HepG2 (cell line): ENCODE measurements around the gene GALNT15. TPM values are rescaled to one million over a fixed set of nuclear protein-coding genes. Genes with fewer than 3 reads are reported as not detected.

Source experiments
- ATAC-seq: fragments of 200-7000 bp; cut with Tn5 transposase; 3 replicates; pipeline ENCODE4 v1.9.1; 2020; ENCODE audit warnings: mild to moderate bottlenecking, moderate library complexity
- BruUV-seq: library from RNA; stranded (reverse); fragments of 400-500 nt; replicated peaks from 2 replicates; lab custom pipeline; 2021; lab: Mats Ljungman, UMichigan
- CTCF ChIA-PET: fragments of 300-600 bp; formaldehyde crosslinking; extraction: SDS; loops from one replicate; lab custom pipeline; 2021; ENCODE audit warnings: low total read pairs, inconsistent platforms, low intra/inter-chr PET ratio; lab: Yijun Ruan, JAX
- POLR2A ChIA-PET: fragments of 350-600 bp; sonication (Branson Sonifier 250); formaldehyde crosslinking; loops from one replicate; lab custom pipeline; 2020; ENCODE audit warnings: antibody characterized with exemption, inconsistent platforms; lab: Yijun Ruan, JAX
- DNase-seq: peaks from one replicate; pipeline ENCODE4 v3.0.0-alpha.2; 2015; ENCODE audit warnings: low spot score
- FAIRE-seq: peaks from 3 replicates; lab custom pipeline; 2011; peaks lifted over from hg19 to GRCh38; lab: Jason Lieb, UNC
- H2AFZ ChIP-seq: one replicate; pipeline ENCODE4 v1.6.1; 2011; ENCODE audit warnings: low read length, inconsistent platforms
- H3K27ac ChIP-seq: fragments of 300-600 bp; 3 replicates; pipeline ENCODE4 v1.8.0; 2011; ENCODE audit warnings: mixed run types, mild to moderate bottlenecking, mixed read lengths, low read length, inconsistent platforms; ENCODE audit not compliant: insufficient read depth; ENCODE audit errors: extremely low read length
- H3K27me3 ChIP-seq, 2 experiments: fragments of 200-600 bp in 1 of 2; 2 replicates in 1 of 2; 3 replicates in 1 of 2; pipeline versions ENCODE4 v1.6.0 to v1.8.0; 2011; ENCODE audit warnings: low read length in 2 of 2, mild to moderate bottlenecking in 2 of 2, moderate library complexity in 2 of 2, inconsistent platforms in 1 of 2; ENCODE audit not compliant: insufficient read depth in 2 of 2, control insufficient read depth in 1 of 2
- H3K36me3 ChIP-seq, 2 experiments: fragments of 200-600 bp in 1 of 2; replicated peaks in 1 of 2; 2 replicates in 1 of 2; 3 replicates in 1 of 2; pipeline versions ENCODE4 v1.5.1 to v1.8.0; 2011; ENCODE audit warnings: low read length in 2 of 2, inconsistent platforms in 1 of 2; ENCODE audit not compliant: insufficient read depth in 2 of 2, control insufficient read depth in 1 of 2
- H3K4me1 ChIP-seq: 2 replicates; pipeline ENCODE4 v1.5.1; 2012; ENCODE audit warnings: low read length, inconsistent platforms; ENCODE audit not compliant: insufficient read depth
- H3K4me2 ChIP-seq: 2 replicates; pipeline ENCODE4 v1.6.0; 2011; ENCODE audit warnings: low read depth, low read length, inconsistent platforms
- H3K4me3 ChIP-seq, 3 experiments: fragments of 200-600 bp in 1 of 3; sonication (generic), shearing (Covaris generic) in 1 of 3; replicated peaks in 1 of 3; 2 replicates each; pipeline ENCODE4 v1.5.1; 2011 to 2016; ENCODE audit warnings: low read length in 3 of 3, inconsistent platforms in 2 of 3, low read depth in 2 of 3, mild to moderate bottlenecking in 2 of 3, control low read depth in 1 of 3, mixed read lengths in 1 of 3; ENCODE audit not compliant: insufficient read depth in 1 of 3
- H3K79me2 ChIP-seq: one replicate; pipeline ENCODE4 v1.6.1; 2011; ENCODE audit warnings: low read length, inconsistent platforms; ENCODE audit not compliant: insufficient read depth
- H3K9ac ChIP-seq: 2 replicates; pipeline ENCODE4 v1.6.0; 2011; ENCODE audit warnings: mild to moderate bottlenecking, low read depth, low read length, inconsistent platforms; ENCODE audit not compliant: insufficient read depth
- H3K9me3 ChIP-seq: 2 replicates; pipeline ENCODE4 v1.5.1; 2012; ENCODE audit warnings: mild to moderate bottlenecking, low read length
- H4K20me1 ChIP-seq: 2 replicates; pipeline ENCODE4 v1.6.0; 2011; ENCODE audit warnings: inconsistent platforms, mild to moderate bottlenecking, low read length, moderate library complexity; ENCODE audit not compliant: insufficient read depth
- FOXO1 ChIP-seq: sonication (generic); formaldehyde crosslinking; IDR thresholded peaks from 2 replicates; pipeline ENCODE4 v1.4.0; 2020; ENCODE audit warnings: missing genetic modification reagents
- HOXA3 ChIP-seq: sonication (generic); formaldehyde crosslinking; IDR thresholded peaks from 2 replicates; pipeline ENCODE4 v1.5.0; 2020; ENCODE audit warnings: missing genetic modification reagents
- KAT8 ChIP-seq: IDR thresholded peaks from 2 replicates; pipeline ENCODE4 v1.6.1; 2016; ENCODE audit warnings: missing genetic modification reagents, missing compliant biosample characterization
- THAP11 ChIP-seq: IDR thresholded peaks from 2 replicates; pipeline ENCODE4 v1.6.1; 2016; ENCODE audit warnings: missing biosample characterization, missing genetic modification reagents
- ZBTB20 ChIP-seq: sonication (generic); formaldehyde crosslinking; IDR thresholded peaks from 2 replicates; pipeline ENCODE4 v1.8.1; 2023; ENCODE audit warnings: missing genetic modification reagents, low read depth, mild to moderate bottlenecking, borderline replicate concordance
- ZBTB44 ChIP-seq: sonication (generic); formaldehyde crosslinking; IDR thresholded peaks from 2 replicates; pipeline ENCODE4 v1.4.0; 2020; ENCODE audit warnings: missing genetic modification reagents
- ZFY ChIP-seq: sonication (generic); formaldehyde crosslinking; IDR thresholded peaks from 2 replicates; pipeline ENCODE4 v1.4.0; 2020; ENCODE audit warnings: missing genetic modification reagents
- ZMYM4 ChIP-seq: sonication (generic); formaldehyde crosslinking; IDR thresholded peaks from 2 replicates; pipeline ENCODE4 v1.8.1; 2023; ENCODE audit warnings: mild to moderate bottlenecking, missing genetic modification reagents
- ZNF24 ChIP-seq: fragments of 450-650 bp; IDR thresholded peaks from 2 replicates; pipeline ENCODE4 v1.6.1; 2017; ENCODE audit warnings: antibody characterized with exemption, mild to moderate bottlenecking
- ZNF263 ChIP-seq: sonication (generic); formaldehyde crosslinking; IDR thresholded peaks from 2 replicates; pipeline ENCODE4 v1.4.0; 2020; ENCODE audit warnings: missing genetic modification reagents
- ZNF644 ChIP-seq: IDR thresholded peaks from 2 replicates; pipeline ENCODE4 v1.6.1; 2016; ENCODE audit warnings: low read depth
- ZNF766 ChIP-seq: sonication (generic); formaldehyde crosslinking; IDR thresholded peaks from 2 replicates; pipeline ENCODE4 v1.5.0; 2020; ENCODE audit warnings: missing genetic modification reagents, borderline replicate concordance
- ZNF891 ChIP-seq: sonication (generic); formaldehyde crosslinking; IDR thresholded peaks from 2 replicates; pipeline ENCODE4 v1.5.0; 2020; ENCODE audit warnings: mild to moderate bottlenecking, missing genetic modification reagents
- WGBS: methylation state at CpG from one replicate; pipeline ENCODE4 v1.1.6; 2017; ENCODE audit warnings: low lambda C conversion rate; 5-methylcytosine and 5-hydroxymethylcytosine counted together
- in situ Hi-C: cut with HindIII; loops from 2 replicates; pipeline ENCODE4 v1.10.0; 2017; ENCODE audit warnings: low pct_unique_long_range_greater_than_20kb; ENCODE audit not compliant: extremely low pct_ligation_motif_present
- intact Hi-C: fragments of 100-400 bp; cut with micrococcal nuclease; formaldehyde crosslinking; loops from one replicate; pipeline ENCODE4 v1.10.0; 2022; ENCODE audit not compliant: unreplicated experiment
- polyA plus RNA-seq, 8 experiments: library from polyadenylated mRNA; depleted of rRNA in 3 of 8; stranded (reverse) in 7 of 8; unstranded in 1 of 8; fragments of >200 nt; fragmentation: Illumina TruSeq in 4 of 8; extraction: Trizol in 4 of 8; gene quantifications; 2 replicates each; pipeline versions ENCODE4 v1.2.1 to v1.2.3, GENCODE V29; 2011 to 2016; ENCODE audit warnings: low read depth in 4 of 8, missing spikeins in 1 of 8, mixed read lengths in 1 of 8; ENCODE audit not compliant: insufficient read depth in 1 of 8
- total RNA-seq, 5 experiments: library from RNA; depleted of rRNA; stranded (reverse); fragments of >200 nt; fragmentation: Illumina TruSeq; extraction: Trizol; gene quantifications; 2 replicates each; pipeline ENCODE4 v1.2.3, GENCODE V29; 2016; ENCODE audit warnings: low read depth in 1 of 5
- TF ChIP-seq, protein P1 (sequence below): sonication (generic); formaldehyde crosslinking; IDR thresholded peaks from 2 replicates; pipeline ENCODE4 v1.4.0; 2020; ENCODE audit warnings: missing genetic modification reagents

The GALNT15 gene
- total and polyA plus RNA-seq, 2 of the 13 experiments (the other 11 are each of a cell fraction or from before 2014, with no cell fraction given) = 0.02 to 0.04 TPM

DNA sequence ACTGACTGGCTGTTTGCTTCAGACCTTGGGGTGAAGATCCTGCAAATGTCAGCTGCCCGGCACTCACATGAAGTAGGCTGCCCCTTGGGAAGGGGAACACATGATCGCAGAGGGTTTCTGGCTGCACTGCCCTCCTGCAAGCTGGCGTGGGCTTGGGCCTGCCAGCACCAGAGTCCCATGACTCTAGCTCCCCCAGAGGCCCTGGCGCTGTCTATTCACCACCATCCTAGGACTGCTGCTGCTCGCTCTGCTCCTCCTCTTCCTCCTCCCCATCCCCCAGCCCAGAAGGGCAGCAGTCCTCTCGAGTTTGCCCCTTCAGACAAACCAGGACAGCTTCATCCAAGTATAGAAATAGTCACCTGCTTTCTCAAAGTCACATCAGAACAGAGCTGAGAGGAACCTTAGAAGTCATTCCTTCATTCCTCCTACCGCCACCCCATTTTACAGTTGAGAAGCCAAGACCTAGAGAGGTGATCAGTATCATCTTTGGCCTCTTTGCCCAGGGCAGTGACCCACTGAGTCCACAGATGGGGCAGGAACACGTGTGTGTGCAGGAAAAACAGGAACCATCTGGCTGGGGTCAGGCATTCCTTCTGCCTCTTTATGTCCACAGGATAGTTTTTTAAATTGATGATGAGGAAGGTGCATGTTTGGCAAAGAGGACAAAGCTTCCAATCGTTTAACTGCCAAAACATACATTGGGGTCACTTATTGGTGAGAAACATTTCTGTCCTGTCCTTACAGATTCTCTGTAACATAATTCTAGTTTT is 77.0 kb downstream of the GALNT15 start:
- in situ Hi-C loops = no loop called here
- CTCF ChIA-PET = no interaction called here
- TSS peak; percentile 74 for BruUV-seq

GRCh38 chr3:16252243-16252978 is 77.9 kb downstream of the GALNT15 start:
- ATAC-seq (peak; percentile 78), FAIRE-seq (peak; percentile 91), DNase-seq (peak; percentile 91)
- ChIA-PET POLR2A (interaction anchor here (0.6 to 4.9 kb wide), 15 partner anchors 8 to 1491 kb away, joined by 3 to 112 read pairs (median 4); partner anchors contain the start of genes BTD, DPH3, HACL1 and OXNAD1), CTCF (no interaction called here)
- in situ Hi-C loops (no loop called here), intact Hi-C loops (no loop called here)
- 8% methylated on average over 7 of the region's 7 CpGs for WGBS
- H3K4me2 ChIP-seq = peak overlapping the region; percentile 54
- peak overlapping the region; percentile 2 for H2AFZ ChIP-seq
- H3K27me3 ChIP-seq = no peaks in the 10 kb centered on the region; a peak in 1 of 5 replicates
- no peaks in the 10 kb centered on the region for H3K9me3 ChIP-seq
- H3K79me2 ChIP-seq = no peaks in the 10 kb centered on the region
- H3K9ac ChIP-seq = 0 out of 2 replicates have a peak overlapping the region, but pooled peaks have one; percentile 26
- H3K36me3 ChIP-seq = no peaks in the 10 kb centered on the region
- peaks cover 52% of the 10 kb centered on the region for H3K4me1 ChIP-seq
- H4K20me1 ChIP-seq = no peaks in the 10 kb centered on the region
- peak overlapping the region; percentile 56 for H3K27ac ChIP-seq
- H3K4me3 ChIP-seq = no peak overlapping the region; a peak in 1 of 6 replicates
- TSS peak; percentile 91 for BruUV-seq
- peak; percentile 98 for TF ChIP-seq ZNF644 (CRISPR knock-in tag)
- TF ChIP-seq FOXO1 = 0 out of 2 replicates have a peak, but pooled peaks have one; percentile 21
- TF ChIP-seq KAT8 = peak; percentile 31
- TF ChIP-seq ZNF891 = no peak
- TF ChIP-seq ZBTB20 (CRISPR knock-in tag) = peak; percentile 88; the same call in 1 of the 2 replicates
- TF ChIP-seq, protein P1, sequence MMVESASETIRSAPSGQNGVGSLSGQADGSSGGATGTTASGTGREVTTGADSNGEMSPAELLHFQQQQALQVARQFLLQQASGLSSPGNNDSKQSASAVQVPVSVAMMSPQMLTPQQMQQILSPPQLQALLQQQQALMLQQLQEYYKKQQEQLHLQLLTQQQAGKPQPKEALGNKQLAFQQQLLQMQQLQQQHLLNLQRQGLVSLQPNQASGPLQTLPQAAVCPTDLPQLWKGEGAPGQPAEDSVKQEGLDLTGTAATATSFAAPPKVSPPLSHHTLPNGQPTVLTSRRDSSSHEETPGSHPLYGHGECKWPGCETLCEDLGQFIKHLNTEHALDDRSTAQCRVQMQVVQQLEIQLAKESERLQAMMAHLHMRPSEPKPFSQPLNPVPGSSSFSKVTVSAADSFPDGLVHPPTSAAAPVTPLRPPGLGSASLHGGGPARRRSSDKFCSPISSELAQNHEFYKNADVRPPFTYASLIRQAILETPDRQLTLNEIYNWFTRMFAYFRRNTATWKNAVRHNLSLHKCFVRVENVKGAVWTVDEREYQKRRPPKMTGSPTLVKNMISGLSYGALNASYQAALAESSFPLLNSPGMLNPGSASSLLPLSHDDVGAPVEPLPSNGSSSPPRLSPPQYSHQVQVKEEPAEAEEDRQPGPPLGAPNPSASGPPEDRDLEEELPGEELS (CRISPR knock-in tag) = no peak
- peak; percentile 42; the same call in 1 of the 2 replicates for TF ChIP-seq THAP11 (CRISPR knock-in tag)
- no peak for TF ChIP-seq ZNF766 (CRISPR knock-in tag)
- TF ChIP-seq HOXA3 (CRISPR knock-in tag) = peak; percentile 39; the same call in 1 of the 2 replicates
- no peak for TF ChIP-seq ZNF24
- no peak for TF ChIP-seq ZBTB44
- peak; percentile 84 for TF ChIP-seq ZMYM4 (CRISPR knock-in tag)

More for the DNA sequence above, 77.0 kb downstream of the GALNT15 start:
- POLR2A ChIA-PET = interaction anchor here (0.9 to 4.9 kb wide), 12 partner anchors 9 to 1491 kb away, joined by 3 to 112 read pairs (median 6); partner anchors contain the start of genes BTD, DPH3, HACL1 and OXNAD1
- no peaks in the 10 kb centered on the region for H4K20me1 ChIP-seq
- no peaks in the 10 kb centered on the region for H3K36me3 ChIP-seq
- no peak overlapping the region for H3K9ac ChIP-seq
- peak overlapping the region; percentile 54 for H3K4me2 ChIP-seq
- peaks cover 58% of the 10 kb centered on the region for H3K4me1 ChIP-seq
- intact Hi-C loops = no loop called here
- ATAC-seq (no peak), FAIRE-seq (no peak), DNase-seq (no peak)
- no peak overlapping the region for H2AFZ ChIP-seq
- no peak for TF ChIP-seq ZFY (CRISPR knock-in tag)
- TF ChIP-seq ZNF263 (CRISPR knock-in tag) = peak; percentile 73
- H3K27me3 ChIP-seq = no peaks in the 10 kb centered on the region; a peak in 1 of 5 replicates
- no peaks in the 10 kb centered on the region for H3K79me2 ChIP-seq
- H3K27ac ChIP-seq = peak overlapping the region; percentile 56
- H3K4me3 ChIP-seq = no peak overlapping the region
- no peaks in the 10 kb centered on the region for H3K9me3 ChIP-seq
- WGBS = 70% methylated on average over 7 of the region's 9 CpGs
